ENCODE data around the gene CCDC192.
"Not testable (repeated sequence)": the region's sequence is repeated elsewhere in the genome, so short reads cannot be mapped to it uniquely, and the experiment has no call there.

Gene CCDC192

DNA sequence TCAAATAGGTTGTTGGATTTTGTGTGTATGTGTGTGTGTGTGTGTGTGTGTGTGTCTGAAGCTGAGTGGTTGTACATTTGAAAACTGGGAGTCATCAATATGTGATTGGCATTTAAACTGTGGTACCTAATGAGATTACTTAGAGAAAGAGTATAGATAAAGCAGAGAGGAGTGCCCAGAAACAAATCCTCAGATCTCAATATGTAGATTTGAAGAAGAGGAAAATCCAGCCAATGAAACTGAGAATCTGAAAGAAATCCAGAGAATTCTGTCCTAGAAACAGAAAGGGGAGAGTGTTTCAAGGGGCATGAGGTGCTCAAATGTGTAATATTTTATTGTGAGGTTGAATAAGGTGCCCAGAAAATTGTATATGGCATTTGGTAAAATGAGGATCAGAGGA is 66.2 kb downstream of the CCDC192 start:
- H3K4me1 ChIP-seq, result no peaks in the 10 kb centered on the region
- H3K9me3 ChIP-seq, result no peaks in the 10 kb centered on the region
- no peaks in the 10 kb centered on the region for H3K27me3 ChIP-seq
- DNase-seq, result no peak
- no peaks in the 10 kb centered on the region for H3K36me3 ChIP-seq
- no peak overlapping the region for H3K27ac ChIP-seq
- intact Hi-C loops (cut with DNase I; ENCODE audit: low total_unique reads), result no loop called here
- H3K4me3 ChIP-seq, result no peak overlapping the region
- TF ChIP-seq, protein P1, sequence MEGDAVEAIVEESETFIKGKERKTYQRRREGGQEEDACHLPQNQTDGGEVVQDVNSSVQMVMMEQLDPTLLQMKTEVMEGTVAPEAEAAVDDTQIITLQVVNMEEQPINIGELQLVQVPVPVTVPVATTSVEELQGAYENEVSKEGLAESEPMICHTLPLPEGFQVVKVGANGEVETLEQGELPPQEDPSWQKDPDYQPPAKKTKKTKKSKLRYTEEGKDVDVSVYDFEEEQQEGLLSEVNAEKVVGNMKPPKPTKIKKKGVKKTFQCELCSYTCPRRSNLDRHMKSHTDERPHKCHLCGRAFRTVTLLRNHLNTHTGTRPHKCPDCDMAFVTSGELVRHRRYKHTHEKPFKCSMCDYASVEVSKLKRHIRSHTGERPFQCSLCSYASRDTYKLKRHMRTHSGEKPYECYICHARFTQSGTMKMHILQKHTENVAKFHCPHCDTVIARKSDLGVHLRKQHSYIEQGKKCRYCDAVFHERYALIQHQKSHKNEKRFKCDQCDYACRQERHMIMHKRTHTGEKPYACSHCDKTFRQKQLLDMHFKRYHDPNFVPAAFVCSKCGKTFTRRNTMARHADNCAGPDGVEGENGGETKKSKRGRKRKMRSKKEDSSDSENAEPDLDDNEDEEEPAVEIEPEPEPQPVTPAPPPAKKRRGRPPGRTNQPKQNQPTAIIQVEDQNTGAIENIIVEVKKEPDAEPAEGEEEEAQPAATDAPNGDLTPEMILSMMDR (IDR thresholded peaks at IDR 0.05), result no peak

DNA sequence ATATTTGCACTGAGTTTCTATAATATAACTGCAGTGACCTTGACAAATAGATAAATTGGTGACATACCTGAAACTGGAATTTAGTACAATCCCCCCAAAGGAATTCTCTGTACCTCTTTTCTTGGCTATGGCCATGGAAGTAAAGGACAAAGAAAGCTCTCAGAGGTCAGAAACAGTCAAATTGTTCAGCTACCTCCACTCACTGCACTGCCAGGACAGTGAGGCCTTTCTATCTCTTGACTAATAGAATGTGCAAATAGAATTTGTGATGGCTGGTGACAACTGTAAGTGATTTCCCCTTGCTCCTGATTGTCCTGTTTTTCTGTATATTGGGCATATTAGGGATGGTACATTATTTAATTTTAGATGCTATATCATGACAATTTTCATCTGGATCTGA is 67.1 kb downstream of the CCDC192 start:
- no peak for DNase-seq
- TF ChIP-seq, protein P1 (IDR thresholded peaks at IDR 0.05), result no peak
- H3K36me3 ChIP-seq, result no peaks in the 10 kb centered on the region
- H3K9me3 ChIP-seq, result no peaks in the 10 kb centered on the region
- no peak overlapping the region for H3K4me3 ChIP-seq
- H3K27ac ChIP-seq, result no peak overlapping the region
- intact Hi-C loops (cut with DNase I; ENCODE audit: low total_unique reads), result no loop called here
- H3K27me3 ChIP-seq, result no peaks in the 10 kb centered on the region
- no peaks in the 10 kb centered on the region for H3K4me1 ChIP-seq

DNA sequence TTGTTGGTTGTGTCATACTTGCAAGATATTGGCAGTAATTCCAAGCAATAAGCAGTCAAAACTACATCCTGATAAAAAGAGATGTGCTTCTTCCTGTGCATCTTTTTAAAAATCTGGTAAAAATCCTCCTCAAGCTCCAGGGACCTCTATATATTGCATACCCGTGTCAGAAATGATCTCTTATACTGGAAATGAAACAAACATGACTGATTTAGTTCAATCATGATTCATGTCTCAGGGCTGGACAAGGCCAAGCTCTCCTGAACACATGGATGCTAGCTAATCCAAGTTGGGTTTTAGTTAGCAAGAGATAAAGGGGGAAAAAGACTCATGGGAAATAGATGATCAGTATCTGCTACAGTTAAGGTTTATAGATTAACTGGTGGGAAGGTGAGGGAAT is 69.3 kb downstream of the CCDC192 start:
- no peak for DNase-seq
- Histone ChIP-seq H3K27ac (no peak overlapping the region), H3K27me3 (no peaks in the 10 kb centered on the region), H3K9me3 (peaks cover 0 to 4% (median 0%) of the 10 kb centered on the region in 3 donors), H3K4me1 (no peaks in the 10 kb centered on the region), H3K4me3 (no peak overlapping the region), H3K36me3 (no peaks in the 10 kb centered on the region)
- intact Hi-C loops (cut with DNase I; ENCODE audit: low total_unique reads), result no loop called here
- TF ChIP-seq, protein P1 (IDR thresholded peaks at IDR 0.05), result no peak

DNA sequence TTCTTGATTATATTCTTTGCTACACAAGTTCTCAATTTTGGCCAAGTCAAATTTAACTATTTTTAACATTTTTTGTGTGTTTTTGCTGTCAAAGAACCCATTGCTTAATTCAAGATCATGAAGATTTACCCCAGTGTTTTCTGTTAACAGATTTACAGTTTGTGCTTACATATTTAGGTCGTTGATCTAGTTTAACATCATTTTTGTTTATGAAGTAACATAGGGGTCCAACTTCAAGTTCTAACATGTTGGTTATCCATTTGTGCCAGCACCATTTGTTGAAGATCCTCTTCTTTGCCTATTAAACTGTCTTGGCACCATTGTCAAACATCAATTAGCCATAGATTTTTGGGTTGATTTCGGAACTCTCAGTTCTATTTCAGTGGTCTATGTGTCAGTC is 71.0 kb downstream of the CCDC192 start:
- intact Hi-C loops (cut with DNase I; ENCODE audit: low total_unique reads), result no loop called here
- Histone ChIP-seq H3K9me3 (peaks cover 0 to 6% (median 4%) of the 10 kb centered on the region in 3 donors), H3K4me3 (no peak overlapping the region), H3K27ac (no peak overlapping the region), H3K4me1 (no peaks in the 10 kb centered on the region), H3K27me3 (no peaks in the 10 kb centered on the region), H3K36me3 (no peaks in the 10 kb centered on the region)
- TF ChIP-seq, protein P1 (IDR thresholded peaks at IDR 0.05), result no peak
- no peak for DNase-seq

DNA sequence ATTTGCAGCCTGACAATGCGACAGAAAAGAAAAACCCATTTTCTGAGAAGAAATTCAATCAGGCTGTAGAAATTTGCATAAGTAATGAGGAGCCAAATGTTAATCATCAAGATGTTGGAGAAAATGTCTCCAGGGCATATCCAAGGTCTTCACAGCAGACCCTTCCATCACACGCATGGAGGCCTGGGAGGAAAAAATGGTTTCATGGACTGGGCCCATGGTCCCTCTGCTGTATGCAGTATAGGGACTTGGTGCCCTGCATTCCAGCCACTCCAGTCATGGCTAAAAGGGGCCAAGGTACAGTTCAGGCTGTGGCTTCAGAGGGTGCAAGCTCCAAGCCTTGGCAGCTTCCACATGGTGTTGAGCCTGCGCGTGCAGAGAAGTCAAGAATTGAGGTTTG is 73.3 kb downstream of the CCDC192 start:
- Histone ChIP-seq H3K36me3 (no peaks in the 10 kb centered on the region), H3K4me3 (no peak overlapping the region), H3K27me3 (no peaks in the 10 kb centered on the region), H3K27ac (no peak overlapping the region), H3K9me3 (peaks cover 0 to 6% (median 4%) of the 10 kb centered on the region in 3 donors), H3K4me1 (no peaks in the 10 kb centered on the region)
- intact Hi-C loops (cut with DNase I; ENCODE audit: low total_unique reads), result no loop called here
- TF ChIP-seq, protein P1 (IDR thresholded peaks at IDR 0.05), result no peak
- DNase-seq, result no peak

DNA sequence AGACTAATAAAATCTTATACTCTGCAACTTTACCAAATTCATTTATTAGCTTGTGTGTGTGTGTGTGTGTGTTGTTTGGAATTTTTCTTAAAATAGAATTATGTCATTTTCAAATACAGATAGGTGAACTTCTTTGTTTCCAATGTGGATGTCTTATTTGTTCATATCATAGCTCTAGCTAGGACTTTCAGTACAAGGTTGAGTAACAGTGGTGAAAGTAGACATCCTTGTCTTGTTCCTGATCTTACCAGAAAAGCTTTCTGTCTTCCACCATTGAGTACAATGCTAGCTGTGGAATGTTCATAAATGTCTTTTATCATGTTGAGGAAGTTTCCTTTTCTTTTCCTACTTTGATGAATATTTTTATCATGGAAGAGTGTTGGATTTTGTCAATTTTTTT is 74.8 kb downstream of the CCDC192 start:
- DNase-seq, result no peak
- H3K4me3 ChIP-seq, result no peak overlapping the region

DNA sequence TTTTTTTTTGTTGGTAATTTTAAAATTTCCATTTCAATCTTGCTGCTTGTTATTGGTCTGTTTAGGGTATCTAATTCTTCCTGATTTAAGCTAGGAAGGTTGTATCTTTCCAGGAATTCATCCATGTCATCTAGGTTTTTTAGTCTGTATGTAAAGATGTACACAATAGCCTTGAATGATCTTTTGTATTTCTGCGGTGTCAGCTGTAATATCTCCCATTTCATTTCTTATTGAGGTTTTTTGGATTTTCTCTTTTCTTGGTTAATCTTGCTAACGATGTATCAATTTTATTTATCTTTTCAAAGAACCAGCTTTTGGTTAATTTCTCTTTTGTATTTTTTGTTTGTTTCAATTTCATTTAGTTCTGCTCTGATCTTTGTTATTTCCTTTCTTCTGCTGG is 79.3 kb downstream of the CCDC192 start:
- H3K9me3 ChIP-seq; H3K4me1 ChIP-seq; H3K27me3 ChIP-seq; H3K4me3 ChIP-seq; DNase-seq; intact Hi-C loops (cut with DNase I; ENCODE audit: low total_unique reads); H3K36me3 ChIP-seq; H3K27ac ChIP-seq: not testable (repeated sequence)

More for the DNA sequence above, 74.8 kb downstream of the CCDC192 start:
- TF ChIP-seq, protein P1 (IDR thresholded peaks at IDR 0.05), result no peak
- Histone ChIP-seq H3K4me1 (no peaks in the 10 kb centered on the region), H3K27me3 (no peaks in the 10 kb centered on the region), H3K27ac (no peak overlapping the region), H3K9me3 (peaks cover 0 to 6% (median 4%) of the 10 kb centered on the region in 3 donors), H3K36me3 (no peaks in the 10 kb centered on the region)
- intact Hi-C loops (cut with DNase I; ENCODE audit: low total_unique reads), result no loop called here

Measured in tibial artery (tissue), 4 donors.